Umbilical cord (tissue), 2 donors: ENCODE results near the gene GOLGA6L10. TPM values are rescaled to one million over a fixed set of nuclear protein-coding genes. Genes with fewer than 3 reads are reported as not detected.
"Not testable (repeated sequence)": the region's sequence is repeated elsewhere in the genome, so short reads cannot be mapped to it uniquely, and the experiment has no call there.

Experiments used
- DNase-seq: peaks from one replicate; pipeline ENCODE4 v3.0.0-alpha.2; 2015; ENCODE audit warnings: low spot score
- total RNA-seq: library from RNA; depleted of rRNA; stranded (reverse); fragments of >200 nt; gene quantifications from one replicate; pipeline ENCODE4 v1.2.3, GENCODE V29; 2014; ENCODE audit warnings: low replicate concordance; ENCODE audit not compliant: insufficient read depth

The GOLGA6L10 gene
- total RNA-seq, 1 donor from 2014 or later, result 4.3 TPM

DNA sequence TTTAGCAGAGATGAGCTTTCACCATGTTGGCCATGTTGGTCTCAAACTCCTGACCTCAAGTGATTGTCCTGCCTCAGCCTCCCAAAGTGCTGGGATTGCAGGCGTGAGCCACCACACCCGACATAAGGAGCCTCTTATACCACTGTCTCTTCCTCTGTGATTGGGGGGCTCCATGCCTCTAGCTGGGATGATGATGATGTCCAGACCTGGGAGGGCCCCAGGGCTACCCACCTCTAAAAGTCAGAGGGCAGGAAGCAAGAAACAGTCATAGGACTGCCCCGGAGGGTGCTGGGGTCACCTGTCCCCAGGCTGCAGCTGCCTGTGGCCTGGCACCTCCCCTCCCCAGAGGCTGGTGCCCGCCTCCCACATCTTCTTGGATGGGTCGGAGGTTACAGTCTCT is 5.4 kb downstream of the GOLGA6L10 start:
- not testable (repeated sequence) for DNase-seq

DNA sequence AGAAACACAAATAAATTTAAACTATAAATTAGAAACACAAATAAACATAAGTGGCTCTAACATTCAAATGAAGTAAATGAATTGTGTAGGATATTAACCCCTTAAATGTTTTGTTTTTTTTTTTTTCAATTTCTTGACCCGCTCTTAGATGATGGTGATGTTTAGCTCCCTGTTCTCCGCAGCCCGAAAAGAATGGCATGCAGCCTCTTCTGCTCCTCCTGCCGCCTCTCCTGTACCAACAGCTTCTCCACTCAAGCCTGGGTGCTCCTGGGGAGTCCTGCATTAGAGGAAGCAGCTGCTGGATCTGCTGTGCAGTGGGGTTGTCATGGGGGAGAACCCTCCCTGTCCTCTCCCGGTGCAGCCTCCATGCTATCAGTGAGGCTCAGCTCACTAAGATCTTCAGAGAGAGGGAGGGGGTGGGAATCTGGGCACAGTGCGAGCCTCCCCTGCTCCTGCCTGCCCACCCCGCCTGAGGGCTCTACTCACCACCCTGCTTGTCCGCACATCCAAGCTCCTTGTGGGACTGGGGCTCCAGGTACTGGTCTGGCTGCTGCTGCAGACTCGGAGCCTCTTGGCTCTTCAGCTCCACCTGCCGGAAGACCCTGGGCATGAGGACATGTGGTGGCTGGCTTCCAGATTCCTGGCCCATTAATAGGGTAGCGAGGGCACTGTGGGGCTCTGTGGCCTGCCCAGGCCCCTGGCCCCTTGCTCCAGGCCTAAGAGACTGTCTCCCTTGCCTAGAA is 6.5 kb downstream of the GOLGA6L10 start:
- DNase-seq, result not testable (repeated sequence)

DNA sequence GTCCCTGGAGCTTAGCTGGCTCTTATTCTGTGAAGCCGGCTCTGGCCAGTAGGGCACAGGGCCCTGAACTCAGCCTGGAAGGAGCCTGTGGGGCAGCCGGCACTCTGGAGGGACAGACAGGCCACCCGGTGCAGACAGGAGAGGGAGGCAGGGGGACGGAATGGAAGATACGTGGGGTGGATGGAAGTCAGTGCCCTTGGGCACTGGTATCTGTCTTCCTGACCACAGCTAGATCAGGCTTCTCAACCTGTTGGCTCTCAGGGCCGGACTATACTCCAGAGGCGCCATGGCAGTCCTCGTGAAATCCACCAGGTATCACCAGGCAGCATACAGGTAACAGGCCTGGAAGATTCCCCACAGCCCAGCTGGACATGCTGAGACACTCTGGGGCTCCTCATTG is 10.7 kb downstream of the GOLGA6L10 start:
- DNase-seq, result not testable (repeated sequence)

DNA sequence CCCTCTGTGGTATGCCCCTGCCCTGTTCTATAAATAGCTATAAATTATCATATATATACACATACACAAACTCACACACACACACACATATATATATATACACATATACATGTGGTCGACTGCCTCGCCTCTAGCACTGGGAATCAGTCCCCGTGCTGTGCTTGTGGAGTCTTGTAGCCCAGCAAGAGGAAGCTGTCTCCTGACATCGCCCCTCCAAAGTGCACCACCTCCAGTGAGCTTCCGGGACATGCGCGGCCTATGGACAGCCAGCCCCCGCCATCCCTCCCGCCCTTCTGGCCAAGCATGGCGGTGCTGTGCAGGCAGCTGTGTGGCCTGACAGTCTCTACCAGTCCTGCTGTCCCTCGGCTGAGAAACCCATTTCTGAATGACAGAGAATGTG is 11.2 kb downstream of the GOLGA6L10 start:
- not testable (repeated sequence) for DNase-seq

DNA sequence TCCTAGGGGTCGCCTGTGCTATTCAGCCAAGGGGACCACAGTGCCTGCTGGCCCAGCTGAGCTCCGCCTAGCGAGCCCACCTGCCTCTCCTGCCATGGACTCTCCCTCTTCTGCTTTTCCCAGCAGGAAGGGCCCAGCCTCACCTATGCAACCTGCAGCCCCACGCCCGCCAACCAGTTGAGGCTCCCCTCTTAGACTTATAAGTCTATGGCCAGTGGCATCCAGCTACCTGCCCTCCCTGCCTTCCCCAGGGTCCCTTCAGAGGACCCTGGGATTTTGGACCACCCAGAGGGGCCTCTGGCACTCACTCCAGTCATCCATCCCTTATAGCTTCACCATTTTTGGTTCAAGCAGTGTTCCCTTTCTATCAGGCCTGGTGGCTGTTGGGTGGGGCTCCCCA is 12.2 kb downstream of the GOLGA6L10 start:
- not testable (repeated sequence) for DNase-seq

DNA sequence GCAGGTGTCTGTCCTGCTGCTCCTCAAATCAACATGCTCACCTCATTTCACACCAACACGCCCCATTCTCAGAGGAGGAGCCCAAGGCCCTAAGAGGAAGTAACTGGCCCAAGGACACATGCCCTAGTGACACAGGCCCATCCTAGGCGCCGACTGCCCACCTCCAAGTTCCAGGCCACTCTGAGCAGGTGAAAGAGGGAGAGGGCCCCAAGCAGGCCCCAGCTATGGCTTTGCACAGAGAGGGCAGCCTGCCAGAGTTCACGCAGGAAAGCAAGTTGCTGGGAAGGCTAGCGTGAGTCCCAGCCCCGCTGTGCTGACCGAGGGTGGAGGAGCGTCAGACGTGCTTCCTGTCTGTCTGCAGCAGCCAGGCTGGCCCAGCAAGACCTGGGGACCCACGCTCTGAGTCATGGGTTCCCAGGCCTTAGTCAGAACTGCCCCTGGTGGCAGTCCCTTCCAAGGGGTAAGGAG is 13.1 kb downstream of the GOLGA6L10 start:
- DNase-seq, result not testable (repeated sequence)

DNA sequence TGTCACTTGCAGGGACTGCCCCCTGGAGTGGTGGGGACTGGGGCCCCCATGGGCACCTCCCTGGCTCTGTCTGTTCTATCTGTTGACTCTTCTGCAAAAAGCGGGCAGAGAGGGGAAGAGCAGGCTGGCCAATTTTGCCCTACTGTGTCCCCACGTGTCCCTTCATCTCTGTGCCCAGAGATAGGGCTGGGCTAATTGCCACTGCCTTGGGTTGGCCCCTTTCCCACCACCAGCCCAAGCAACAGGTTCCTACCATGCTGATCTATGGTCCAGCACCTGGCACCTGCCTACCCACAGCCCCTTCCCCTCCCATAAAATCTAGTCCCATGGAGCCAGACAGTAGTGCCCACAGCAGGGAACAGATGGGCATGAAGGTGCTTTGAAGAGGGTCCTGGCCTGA is 14.3 kb downstream of the GOLGA6L10 start:
- DNase-seq, result not testable (repeated sequence)

DNA sequence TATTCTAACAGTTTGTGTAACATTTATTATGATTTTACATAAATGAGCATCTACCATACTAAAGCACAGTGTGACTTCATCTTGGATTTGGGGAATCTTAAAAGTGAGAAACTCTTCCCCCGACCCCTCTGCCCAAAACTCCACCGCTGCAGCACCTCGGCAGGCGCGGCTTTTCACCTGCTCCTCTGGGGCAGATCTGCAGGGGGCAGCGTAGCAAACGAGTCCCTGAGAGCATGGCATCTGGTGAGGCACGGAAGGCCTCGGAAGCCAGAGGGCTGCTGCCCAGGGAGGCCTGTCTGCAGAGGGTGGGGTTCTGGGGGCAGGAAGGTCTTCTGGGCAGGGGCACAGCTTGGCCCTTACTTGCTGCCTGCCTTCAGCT is 14.7 kb downstream of the GOLGA6L10 start:
- not testable (repeated sequence) for DNase-seq

DNA sequence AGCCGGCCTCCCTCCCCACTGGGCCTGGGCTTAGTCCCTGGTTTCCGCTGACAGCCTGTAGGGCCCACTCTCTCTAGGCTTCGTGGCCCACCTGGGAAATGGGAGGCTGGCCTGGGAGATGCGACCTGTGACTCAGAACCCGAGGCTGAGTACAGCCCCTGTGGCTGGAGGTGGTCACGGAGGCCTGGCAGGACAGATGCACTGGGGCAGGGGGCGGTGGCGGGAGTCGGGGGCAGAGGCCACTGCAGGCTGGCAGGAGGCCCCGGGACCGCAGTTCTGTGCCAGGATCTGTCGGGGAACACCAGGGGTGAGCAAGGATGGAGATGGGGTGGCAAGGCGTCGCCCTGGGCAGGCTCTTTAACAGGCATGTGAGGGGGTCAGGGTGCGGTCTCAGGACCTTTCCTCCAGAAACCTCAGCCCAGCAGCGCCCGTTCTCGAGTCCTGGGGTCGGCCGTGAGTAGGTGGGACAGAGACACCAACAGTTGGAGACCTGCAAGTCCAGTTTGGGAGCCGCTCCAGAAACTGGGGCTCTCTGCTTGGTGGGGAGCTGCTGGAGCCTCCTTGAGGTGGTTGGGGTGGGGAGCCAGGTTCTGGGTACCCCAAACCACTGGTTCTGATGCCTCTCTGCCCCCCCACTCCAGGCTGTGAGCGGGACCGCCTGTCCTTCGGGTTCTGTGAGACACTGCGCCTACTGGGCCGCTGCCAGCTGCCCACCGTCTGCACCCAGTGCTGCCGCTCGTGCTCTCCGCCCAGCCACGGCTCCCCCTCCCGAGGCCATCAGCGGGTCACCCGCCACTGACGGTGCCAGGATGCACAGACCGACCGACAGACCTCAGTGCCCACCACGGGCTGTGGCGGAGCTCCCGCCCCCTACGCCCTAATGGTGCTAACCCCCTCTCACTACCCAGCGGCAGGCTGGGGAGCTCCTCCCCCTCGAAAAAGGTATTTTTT is 15.4 kb downstream of the GOLGA6L10 start:
- not testable (repeated sequence) for DNase-seq

DNA sequence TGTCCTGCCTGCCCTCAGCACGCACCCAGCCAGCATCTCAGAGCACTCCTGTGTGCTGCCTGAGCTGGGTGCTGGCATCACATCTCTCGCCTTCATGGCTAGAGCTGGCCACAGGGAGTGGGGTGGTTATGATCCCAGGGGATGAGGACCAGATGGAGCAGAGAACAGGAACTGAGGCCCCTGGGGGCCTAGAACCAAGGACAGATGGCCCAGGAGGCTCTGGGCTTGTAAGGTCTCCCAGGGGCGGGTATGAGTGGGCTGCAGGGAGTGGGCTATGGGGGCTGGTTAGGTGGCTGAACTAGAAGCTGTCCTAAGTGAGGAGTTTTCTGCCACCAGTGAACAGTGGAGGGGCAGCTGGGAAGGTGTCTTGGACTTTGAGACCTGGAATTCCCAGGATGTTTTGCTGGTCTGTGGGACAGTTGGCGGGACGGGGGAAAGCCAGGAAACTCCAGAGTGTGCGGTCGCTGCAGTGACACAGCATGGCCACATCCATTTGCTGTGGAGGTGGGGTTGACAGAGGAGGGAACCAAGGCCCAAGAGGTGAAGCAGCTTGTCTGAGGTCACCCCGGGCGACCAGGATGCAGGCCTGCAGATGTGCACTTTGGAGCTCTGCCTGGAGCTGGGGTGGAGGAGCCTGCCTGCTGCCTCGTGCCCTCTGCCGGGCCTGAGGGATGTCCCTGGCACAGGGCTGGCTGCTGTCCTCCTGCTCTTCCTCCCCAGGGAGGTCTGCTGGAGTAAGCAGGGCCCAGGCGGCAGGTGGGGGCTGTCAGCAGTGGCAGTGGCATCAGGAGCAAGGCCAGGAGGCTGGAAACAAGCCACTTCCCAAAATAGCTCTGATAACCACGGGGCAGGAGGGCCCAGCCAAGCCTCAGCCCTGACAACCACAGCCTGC is 16.3 kb downstream of the GOLGA6L10 start:
- not testable (repeated sequence) for DNase-seq

- DNase-seq, result not testable (repeated sequence)
Measured at GRCh38 chr15:82331576-82332304, 17.5 kb downstream of the GOLGA6L10 start.

DNA sequence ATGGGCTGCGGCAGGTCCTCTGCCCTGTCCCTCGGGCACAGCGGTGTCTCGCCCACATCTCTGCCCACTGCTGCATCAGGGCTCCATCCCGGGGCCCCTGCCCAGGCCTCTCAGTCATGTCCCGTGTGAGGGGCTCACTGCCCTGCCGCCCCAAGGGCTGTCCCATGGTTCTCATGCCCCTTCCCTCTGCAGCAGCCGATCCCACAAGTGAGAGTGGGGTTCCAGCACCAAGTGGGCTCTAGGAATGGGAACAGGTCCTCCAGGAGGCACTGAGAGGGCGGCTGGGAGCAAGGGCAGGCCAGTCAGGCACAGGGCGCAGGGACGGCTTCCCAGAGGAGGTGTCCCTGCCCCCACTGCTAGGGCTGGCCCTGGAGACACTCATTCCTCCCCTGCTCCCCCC is 18.4 kb downstream of the GOLGA6L10 start:
- not testable (repeated sequence) for DNase-seq

- DNase-seq, result not testable (repeated sequence)
Measured at GRCh38 chr15:82329039-82329438, 20.2 kb downstream of the GOLGA6L10 start.

DNA sequence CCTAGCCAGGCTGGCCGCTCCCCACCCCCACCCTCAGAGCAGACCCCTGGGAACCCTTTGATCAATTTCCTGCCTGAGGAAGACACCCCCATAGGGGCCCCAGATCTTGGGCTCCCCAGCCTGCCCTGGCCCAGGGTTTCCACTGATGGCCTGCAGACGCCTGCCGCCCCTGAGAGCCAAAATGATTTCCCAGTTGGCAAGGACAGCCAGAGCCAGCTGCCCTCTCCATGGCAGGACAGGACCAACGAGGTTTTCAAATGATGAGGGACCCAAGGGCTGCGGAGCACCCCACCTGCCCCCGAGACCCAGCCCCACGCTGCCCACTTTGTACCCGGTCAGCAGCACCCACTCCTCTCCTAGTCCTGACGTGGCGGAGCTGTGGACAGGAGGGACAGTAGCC is 21.9 kb downstream of the GOLGA6L10 start:
- DNase-seq, result not testable (repeated sequence)

DNA sequence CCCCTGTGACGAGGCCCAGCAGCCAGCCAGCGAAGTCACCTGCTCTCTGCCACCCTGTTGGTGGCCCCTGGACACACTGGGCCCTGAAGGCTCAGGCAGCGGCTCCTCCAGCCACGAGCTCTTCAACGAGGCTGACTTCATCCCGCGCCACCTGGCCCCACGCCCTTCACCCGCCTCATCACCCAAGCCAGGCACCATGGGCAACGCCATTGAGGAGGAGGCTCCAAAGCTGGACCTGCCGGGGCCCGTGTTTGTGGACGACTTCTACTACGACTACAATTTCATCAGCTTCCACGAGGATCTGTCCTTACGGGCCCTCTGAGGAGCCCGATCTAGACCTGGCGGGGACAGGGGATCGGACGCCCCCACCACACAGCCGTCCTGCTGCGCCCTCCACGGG is 22.4 kb downstream of the GOLGA6L10 start:
- not testable (repeated sequence) for DNase-seq

- DNase-seq, result not testable (repeated sequence)
Measured at GRCh38 chr15:82325646-82326045, 23.6 kb downstream of the GOLGA6L10 start.

DNA sequence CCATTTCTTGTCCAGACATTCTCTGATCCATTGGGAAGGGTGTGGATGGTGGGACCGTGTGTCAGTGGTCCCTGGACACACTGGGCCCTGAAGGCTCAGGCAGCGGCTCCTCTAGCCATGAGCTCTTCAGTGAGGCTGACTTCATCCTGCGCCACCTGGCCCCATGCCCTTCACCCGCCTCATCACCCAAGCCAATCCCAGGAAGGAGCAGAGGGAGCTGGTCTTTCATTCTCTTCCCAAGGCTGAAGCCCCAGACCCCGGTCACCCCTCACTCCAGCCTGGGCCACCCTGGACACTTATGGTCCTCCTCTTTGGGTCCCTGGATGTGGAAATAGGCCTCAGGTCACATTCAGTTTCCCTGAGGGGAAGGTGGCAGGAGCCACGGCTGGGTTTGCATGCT is 24.4 kb downstream of the GOLGA6L10 start:
- not testable (repeated sequence) for DNase-seq

DNA sequence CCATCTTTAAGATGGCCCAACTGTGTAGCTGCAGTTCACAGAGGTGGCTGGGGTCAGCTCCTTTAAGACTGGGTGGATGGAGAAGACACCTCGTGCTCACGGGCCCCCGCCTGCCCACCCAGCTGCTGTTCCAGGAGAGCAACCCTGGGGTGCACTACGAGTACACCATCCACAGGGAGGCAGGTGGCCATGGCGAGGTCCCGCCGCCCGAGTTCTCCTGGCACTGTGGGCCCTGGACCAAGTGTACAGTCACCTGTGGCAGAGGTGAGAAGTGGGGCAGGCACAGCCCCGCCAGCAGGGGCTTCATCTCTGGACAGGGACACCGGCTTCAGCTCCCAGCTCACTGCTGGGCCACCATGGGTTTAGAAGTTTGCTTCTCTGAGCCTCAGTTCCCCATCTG is 26.8 kb downstream of the GOLGA6L10 start:
- DNase-seq, result not testable (repeated sequence)

DNA sequence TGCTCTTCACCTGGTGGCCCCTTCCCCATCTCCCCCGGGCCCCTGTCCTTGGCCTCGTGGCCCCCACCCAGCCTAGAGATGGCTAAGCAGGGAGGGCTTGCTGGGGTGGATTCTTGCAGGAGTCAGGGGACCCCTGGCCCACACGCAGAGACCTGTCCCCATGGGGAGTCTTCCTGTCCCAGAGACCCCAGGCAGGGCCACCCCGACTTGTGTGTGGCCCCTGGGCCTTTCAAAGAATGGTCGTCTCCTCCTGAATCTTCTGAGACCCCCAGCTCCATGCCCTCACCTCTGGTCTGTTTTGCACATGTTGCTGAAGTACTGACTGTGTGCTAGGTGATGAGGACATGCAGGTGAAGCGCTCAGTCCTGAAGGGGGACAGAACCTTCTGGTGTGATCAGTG is 28.4 kb downstream of the GOLGA6L10 start:
- not testable (repeated sequence) for DNase-seq

DNA sequence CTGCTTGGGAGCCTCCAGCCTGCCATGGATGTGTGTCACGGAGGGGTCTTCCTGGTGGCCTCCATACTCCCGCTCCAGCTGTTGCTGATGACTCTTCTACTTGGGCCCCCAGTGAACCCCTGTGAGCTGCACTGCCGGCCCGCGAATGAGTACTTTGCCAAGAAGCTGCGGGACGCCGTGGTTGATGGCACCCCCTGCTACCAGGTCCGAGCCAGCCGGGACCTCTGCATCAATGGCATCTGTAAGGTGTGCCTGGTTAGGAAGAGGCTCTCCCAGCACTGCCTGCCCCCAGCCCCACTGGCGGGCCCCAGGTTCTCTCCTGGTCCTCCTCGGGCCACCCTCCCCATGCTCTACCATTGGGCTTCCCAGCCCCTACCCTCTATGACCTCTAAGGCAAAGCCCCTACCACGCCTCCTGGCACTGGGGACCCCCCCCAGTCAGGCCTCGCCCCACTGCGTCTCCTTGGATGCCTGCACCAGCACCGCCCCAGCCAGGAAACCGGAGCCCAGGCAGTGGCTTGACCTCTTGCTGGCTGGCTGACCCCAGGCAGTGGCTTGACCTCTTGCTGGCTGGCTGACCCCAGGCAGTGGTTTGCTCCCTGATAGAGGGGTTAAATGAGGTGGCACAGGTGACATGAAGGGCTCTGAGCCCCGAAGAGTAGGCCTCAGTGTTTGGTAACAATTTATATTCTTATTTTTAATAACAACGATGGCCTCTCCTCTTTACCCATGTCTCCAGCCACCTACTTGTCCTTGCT is 29.6 kb downstream of the GOLGA6L10 start:
- not testable (repeated sequence) for DNase-seq
